Fibroblast of lung (primary cell): ENCODE measurements around the gene CREG1. TPM values are rescaled to one million over a fixed set of nuclear protein-coding genes. Genes with fewer than 3 reads are reported as not detected.

Experiments used
- DNase-seq, 2 donors: peaks; one replicate each; pipeline versions ENCODE4 v3.0.0 to v3.0.0-alpha.2; 2010; ENCODE audit warnings: low read depth in 2 of 2
- H2AFZ ChIP-seq: 2 replicates; pipeline ENCODE4 v1.5.1; 2012; ENCODE audit warnings: low read length, control low read depth, inconsistent platforms
- H3K27ac ChIP-seq: 2 replicates; pipeline ENCODE4 v1.5.1; 2011; ENCODE audit warnings: low read length, control low read depth; ENCODE audit not compliant: insufficient read depth
- H3K27me3 ChIP-seq: 2 replicates; pipeline ENCODE4 v1.5.1; 2011; ENCODE audit warnings: mild to moderate bottlenecking, low read length; ENCODE audit not compliant: control insufficient read depth, insufficient read depth
- H3K36me3 ChIP-seq: 2 replicates; pipeline ENCODE4 v1.5.1; 2011; ENCODE audit warnings: low read length; ENCODE audit not compliant: control insufficient read depth, insufficient read depth
- H3K4me1 ChIP-seq: 2 replicates; pipeline ENCODE4 v1.5.1; 2011; ENCODE audit warnings: low read length; ENCODE audit not compliant: control insufficient read depth, insufficient read depth; ENCODE audit errors: extremely low read depth
- H3K4me2 ChIP-seq: 2 replicates; pipeline ENCODE4 v1.5.1; 2011; ENCODE audit warnings: low read length, control low read depth; ENCODE audit not compliant: insufficient read depth; ENCODE audit errors: extremely low read depth
- H3K4me3 ChIP-seq, 4 experiments: fragments of 200-600 bp in 1 of 4; sonication (generic) in 1 of 4; replicated peaks in 1 of 4; 2 replicates each; pipeline ENCODE4 v1.5.1; 2011 to 2016; ENCODE audit warnings: low read length in 4 of 4, low read depth in 3 of 4, mild to moderate bottlenecking in 3 of 4, control low read depth in 2 of 4, inconsistent platforms in 1 of 4, mixed read lengths in 1 of 4; ENCODE audit not compliant: insufficient read depth in 1 of 4; ENCODE audit errors: control extremely low read depth in 1 of 4
- H3K79me2 ChIP-seq: 2 replicates; pipeline ENCODE4 v1.5.1; 2012; ENCODE audit warnings: mild to moderate bottlenecking, low read length, inconsistent platforms; ENCODE audit not compliant: control insufficient read depth, insufficient read depth
- H3K9ac ChIP-seq: 2 replicates; pipeline ENCODE4 v1.5.1; 2011; ENCODE audit warnings: mild to moderate bottlenecking, low read length, control low read depth; ENCODE audit not compliant: insufficient read depth
- H3K9me3 ChIP-seq: 2 replicates; pipeline ENCODE4 v1.5.1; 2012; ENCODE audit warnings: low read depth, low read length; ENCODE audit not compliant: control insufficient read depth, insufficient read depth
- H4K20me1 ChIP-seq: 2 replicates; pipeline ENCODE4 v1.5.1; 2011; ENCODE audit warnings: low read length; ENCODE audit not compliant: control insufficient read depth, insufficient read depth; ENCODE audit errors: extremely low read depth
- EZH2 ChIP-seq: IDR thresholded peaks from 2 replicates; pipeline ENCODE4 v1.5.1; 2012; ENCODE audit warnings: low read length, control low read depth, mild to moderate bottlenecking; ENCODE audit errors: missing control alignments
- polyA plus RNA-seq, 2 donors: library from polyadenylated mRNA; depleted of rRNA in 1 of 2; stranded (reverse) in 1 of 2; unstranded in 1 of 2; fragments of >200 nt; gene quantifications; 2 replicates each; pipeline ENCODE4 v1.2.1, GENCODE V29; 2011 to 2012; ENCODE audit warnings: missing spikeins in 1 of 2
- total RNA-seq: library from RNA; depleted of rRNA; stranded (reverse); fragments of >200 nt; gene quantifications from 2 replicates; pipeline ENCODE4 v1.2.1, GENCODE V29; 2014
- TF ChIP-seq, protein P1 (sequence below), 2 donors: IDR thresholded peaks in 1 of 2; conservative IDR thresholded peaks in 1 of 2; 1 replicate in 1 of 2; 2 replicates in 1 of 2; pipeline ENCODE4 v1.5.1; 2011 to 2012; ENCODE audit warnings: low read length in 2 of 2, control low read depth in 1 of 2, inconsistent platforms in 1 of 2, low read depth in 1 of 2, mild to moderate bottlenecking in 1 of 2

CREG1 gene
- total and polyA plus RNA-seq, 2 donors (not counting 1 experiment from before 2014, with no cell fraction given) = 58.5 to 75.5 TPM

DNA sequence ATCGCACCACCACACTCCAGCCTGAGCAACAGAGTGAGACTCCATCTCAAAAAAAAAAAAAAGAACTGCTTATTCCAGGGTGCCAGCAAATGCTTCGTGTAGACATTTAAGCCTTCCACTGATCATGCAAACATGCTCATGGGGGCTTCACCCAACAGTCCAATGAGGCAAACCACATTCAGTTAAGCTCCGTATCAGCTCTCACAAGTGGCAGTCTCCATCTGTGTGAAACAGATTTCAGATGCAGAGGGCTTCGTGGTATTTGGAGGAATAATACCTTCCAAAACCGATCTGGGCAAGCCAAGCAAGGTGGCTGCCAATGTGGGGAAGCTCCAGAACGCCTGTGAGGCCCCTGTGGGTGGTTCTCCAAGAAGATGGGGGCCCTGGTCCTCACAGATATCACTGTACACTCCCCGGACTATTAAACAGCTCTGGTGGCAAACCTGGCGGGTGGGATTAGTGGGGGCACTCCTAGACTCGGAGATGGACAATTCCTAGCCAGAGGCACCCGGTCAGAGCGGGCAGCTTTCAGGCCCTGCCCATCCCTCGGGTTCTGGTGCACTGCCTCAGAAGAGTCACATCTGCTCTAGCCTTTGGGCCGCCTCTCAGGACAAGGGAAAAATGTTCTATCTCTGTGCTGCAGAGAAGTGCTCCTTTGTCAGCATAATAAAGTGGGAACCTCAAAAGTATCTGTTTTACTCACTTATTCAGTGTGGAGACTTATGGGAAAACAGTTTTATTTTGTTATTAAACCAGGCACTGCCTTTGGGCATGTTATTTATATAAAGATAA, 10.2 kb downstream of the CREG1 start:
- H3K79me2 ChIP-seq = no peaks in the 10 kb centered on the region
- TF ChIP-seq EZH2 = no peak
- TF ChIP-seq, protein P1, sequence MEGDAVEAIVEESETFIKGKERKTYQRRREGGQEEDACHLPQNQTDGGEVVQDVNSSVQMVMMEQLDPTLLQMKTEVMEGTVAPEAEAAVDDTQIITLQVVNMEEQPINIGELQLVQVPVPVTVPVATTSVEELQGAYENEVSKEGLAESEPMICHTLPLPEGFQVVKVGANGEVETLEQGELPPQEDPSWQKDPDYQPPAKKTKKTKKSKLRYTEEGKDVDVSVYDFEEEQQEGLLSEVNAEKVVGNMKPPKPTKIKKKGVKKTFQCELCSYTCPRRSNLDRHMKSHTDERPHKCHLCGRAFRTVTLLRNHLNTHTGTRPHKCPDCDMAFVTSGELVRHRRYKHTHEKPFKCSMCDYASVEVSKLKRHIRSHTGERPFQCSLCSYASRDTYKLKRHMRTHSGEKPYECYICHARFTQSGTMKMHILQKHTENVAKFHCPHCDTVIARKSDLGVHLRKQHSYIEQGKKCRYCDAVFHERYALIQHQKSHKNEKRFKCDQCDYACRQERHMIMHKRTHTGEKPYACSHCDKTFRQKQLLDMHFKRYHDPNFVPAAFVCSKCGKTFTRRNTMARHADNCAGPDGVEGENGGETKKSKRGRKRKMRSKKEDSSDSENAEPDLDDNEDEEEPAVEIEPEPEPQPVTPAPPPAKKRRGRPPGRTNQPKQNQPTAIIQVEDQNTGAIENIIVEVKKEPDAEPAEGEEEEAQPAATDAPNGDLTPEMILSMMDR (conservative IDR thresholded peaks at IDR 0.05 in 1 of 2, IDR thresholded peaks at IDR 0.05 in 1 of 2; ENCODE audit: low read depth in 1 of 2, low read length in 2 of 2) = no peak
- H3K4me2 ChIP-seq = no peak overlapping the region
- H3K4me1 ChIP-seq = no peaks in the 10 kb centered on the region
- DNase-seq = no peak
- no peak overlapping the region for H2AFZ ChIP-seq
- no peaks in the 10 kb centered on the region for H3K27me3 ChIP-seq
- no peak overlapping the region for H3K4me3 ChIP-seq
- no peak overlapping the region for H3K9ac ChIP-seq
- no peaks in the 10 kb centered on the region for H4K20me1 ChIP-seq
- no peaks in the 10 kb centered on the region for H3K9me3 ChIP-seq
- H3K27ac ChIP-seq = no peak overlapping the region
- no peaks in the 10 kb centered on the region for H3K36me3 ChIP-seq

DNA sequence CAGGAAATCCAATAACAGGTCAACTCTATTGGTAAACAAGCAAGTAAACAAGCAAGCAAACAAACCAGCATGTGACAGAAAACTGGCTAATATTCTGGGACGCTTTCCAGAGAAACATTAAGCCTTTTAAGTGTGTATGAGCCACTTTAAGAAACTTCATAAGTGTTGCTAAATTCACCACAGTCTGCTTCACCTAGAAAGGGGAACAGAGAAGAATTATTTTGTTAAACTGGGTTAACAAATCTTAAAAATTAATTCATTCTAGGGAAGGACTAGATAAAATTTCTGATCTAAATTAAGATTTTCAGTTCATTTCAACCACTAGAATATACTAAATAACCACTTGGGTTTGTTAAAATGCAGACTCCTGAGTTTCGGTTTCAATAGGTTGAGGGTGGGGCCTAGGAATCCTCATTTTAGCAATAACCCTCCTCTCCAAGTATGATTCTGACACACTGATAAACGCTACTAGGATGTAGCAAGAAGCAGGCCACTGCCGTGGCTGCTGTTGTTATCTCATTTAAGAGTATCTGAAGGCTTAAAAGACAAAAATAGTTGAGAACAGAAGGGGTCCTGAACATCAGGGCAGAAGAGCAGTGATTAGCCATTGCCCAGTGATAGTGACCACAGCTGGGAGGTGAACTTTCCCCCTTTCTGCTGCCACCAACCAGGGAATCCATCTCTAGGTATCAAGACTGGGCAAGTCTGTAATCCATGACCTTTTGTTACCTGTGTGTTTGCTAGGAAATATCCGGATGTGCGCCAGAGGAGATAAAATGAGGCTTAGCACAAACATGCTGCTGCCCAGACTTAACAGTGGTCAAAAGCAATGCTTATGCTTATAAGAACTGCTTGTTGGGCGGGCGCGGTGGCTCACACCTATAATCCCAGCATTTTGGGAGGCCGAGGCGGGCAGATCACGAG, 11.2 kb downstream of the CREG1 start:
- no peak overlapping the region for H3K4me2 ChIP-seq
- no peak overlapping the region for H3K9ac ChIP-seq
- no peaks in the 10 kb centered on the region for H3K4me1 ChIP-seq
- no peaks in the 10 kb centered on the region for H3K27me3 ChIP-seq
- H3K9me3 ChIP-seq = no peaks in the 10 kb centered on the region
- H3K79me2 ChIP-seq = no peaks in the 10 kb centered on the region
- H3K36me3 ChIP-seq = no peaks in the 10 kb centered on the region
- no peaks in the 10 kb centered on the region for H4K20me1 ChIP-seq
- TF ChIP-seq, protein P1 (conservative IDR thresholded peaks at IDR 0.05 in 1 of 2, IDR thresholded peaks at IDR 0.05 in 1 of 2; ENCODE audit: low read depth in 1 of 2, low read length in 2 of 2) = no peak
- TF ChIP-seq EZH2 = no peak
- DNase-seq = no peak
- no peak overlapping the region for H2AFZ ChIP-seq
- H3K4me3 ChIP-seq = no peak overlapping the region
- H3K27ac ChIP-seq = no peak overlapping the region

DNA sequence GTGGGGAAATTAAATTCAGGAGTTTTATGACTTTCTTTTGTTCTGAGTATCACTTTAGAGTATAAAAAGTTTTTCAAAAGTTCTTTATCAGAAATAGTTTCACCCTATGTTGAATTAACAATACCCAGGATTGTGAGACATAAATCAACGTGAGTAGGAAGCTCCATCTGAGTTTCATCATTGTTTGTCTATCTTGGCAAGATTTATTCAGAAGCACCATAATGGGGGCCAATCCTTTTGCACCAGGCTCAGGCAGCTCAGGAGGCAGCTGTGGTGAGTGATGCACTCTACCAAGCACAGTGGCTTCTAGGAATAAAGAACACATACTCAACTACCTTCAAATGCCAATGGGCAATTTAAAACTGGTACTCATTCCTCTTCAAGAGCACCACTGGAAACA, 12.0 kb downstream of the CREG1 start:
- H3K9ac ChIP-seq = no peak overlapping the region
- H3K27ac ChIP-seq = no peak overlapping the region
- no peaks in the 10 kb centered on the region for H3K4me1 ChIP-seq
- H3K27me3 ChIP-seq = no peaks in the 10 kb centered on the region
- H3K4me2 ChIP-seq = no peak overlapping the region
- DNase-seq = peak in 1 of 2 donors; percentile 61
- no peak overlapping the region for H2AFZ ChIP-seq
- H3K79me2 ChIP-seq = no peaks in the 10 kb centered on the region
- H3K4me3 ChIP-seq = no peak overlapping the region
- TF ChIP-seq, protein P1 (conservative IDR thresholded peaks at IDR 0.05 in 1 of 2, IDR thresholded peaks at IDR 0.05 in 1 of 2; ENCODE audit: low read depth in 1 of 2, low read length in 2 of 2) = no peak
- no peak for TF ChIP-seq EZH2
- H4K20me1 ChIP-seq = no peaks in the 10 kb centered on the region
- H3K9me3 ChIP-seq = no peaks in the 10 kb centered on the region
- H3K36me3 ChIP-seq = no peaks in the 10 kb centered on the region
